HCT116 (cell line): ENCODE data around the gene FNIP2. TPM values are rescaled to one million over a fixed set of nuclear protein-coding genes. Genes with fewer than 3 reads are reported as not detected.

ENCODE experiments used
- ATAC-seq: fragments of 200-7000 bp; cut with Tn5 transposase; 2 replicates; pipeline ENCODE4 v1.9.1; 2020; ENCODE audit warnings: mild to moderate bottlenecking, moderate library complexity
- BruUV-seq: library from RNA; stranded (reverse); fragments of 400-500 nt; replicated peaks from 2 replicates; lab custom pipeline; 2021; lab: Mats Ljungman, UMichigan
- CTCF ChIA-PET: fragments of 300-600 bp; sonication (Branson Sonifier 250); formaldehyde crosslinking; loops from one replicate; lab custom pipeline; 2021; ENCODE audit warnings: antibody characterized with exemption; lab: Charles Lee
- POLR2A ChIA-PET: fragments of 300-600, 350-600 bp; sonication (Branson Sonifier 250); formaldehyde crosslinking; loops from one replicate; lab custom pipeline; 2021; ENCODE audit warnings: antibody characterized with exemption; lab: Charles Lee
- RAD21 ChIA-PET, 2 experiments: fragments of 300-600 bp; sonication (Branson Sonifier 250); formaldehyde crosslinking; loops; one replicate each; lab custom pipeline; 2023; ENCODE audit warnings: low total read pairs in 2 of 2; ENCODE audit not compliant: uncharacterized antibody in 2 of 2, unreplicated experiment in 2 of 2, low non-redundant PET in 1 of 2; lab: Charles Lee
- DNase-seq: peaks from one replicate; pipeline ENCODE4 v3.0.0-alpha.2; 2010; ENCODE audit warnings: low read depth, low spot score
- H2AFZ ChIP-seq: fragments of 200-600 bp; shearing (Covaris generic), sonication (generic); 2 replicates; pipeline ENCODE4 v1.6.1; 2017; ENCODE audit warnings: low read depth, mixed run types, mixed read lengths, antibody characterized with exemption, low read length; ENCODE audit not compliant: poor library complexity, severe bottlenecking
- H3K27ac ChIP-seq: 2 replicates; pipeline ENCODE4 v1.5.1; 2012; ENCODE audit warnings: low read depth, low read length
- H3K27me3 ChIP-seq: fragments of 200-600 bp; sonication (generic); 2 replicates; pipeline ENCODE4 v1.6.1; 2016; ENCODE audit warnings: mixed run types, low read length, mixed read lengths; ENCODE audit not compliant: insufficient read depth
- H3K36me3 ChIP-seq, 2 experiments: fragments of 200-500 bp in 1 of 2; fragments of 200-600 bp in 1 of 2; sonication (Bioruptor generic) in 1 of 2; sonication (generic) in 1 of 2; 2 replicates each; pipeline versions ENCODE4 v1.5.1 to v1.6.1; 2014 to 2016; ENCODE audit warnings: low read length in 2 of 2, inconsistent platforms in 1 of 2, mixed read lengths in 1 of 2, mixed run types in 1 of 2; ENCODE audit not compliant: insufficient read depth in 2 of 2, control insufficient read depth in 1 of 2
- H3K4me1 ChIP-seq, 2 experiments: fragments of 200-600 bp in 1 of 2; sonication (generic) in 1 of 2; 2 replicates each; pipeline versions ENCODE4 v1.5.1 to v1.6.1; 2012 to 2017; ENCODE audit warnings: low read length in 2 of 2, inconsistent platforms in 1 of 2, mild to moderate bottlenecking in 1 of 2, mixed read lengths in 1 of 2, mixed run types in 1 of 2, moderate library complexity in 1 of 2; ENCODE audit not compliant: insufficient read depth in 2 of 2, control insufficient read depth in 1 of 2
- H3K4me2 ChIP-seq: fragments of 200-600 bp; sonication (generic); 2 replicates; pipeline ENCODE4 v1.6.1; 2017; ENCODE audit warnings: mixed run types, low read length, mixed read lengths
- H3K4me3 ChIP-seq, 2 experiments: fragments of 200-600 bp in 1 of 2; sonication (generic) in 1 of 2; replicated peaks in 1 of 2; 2 replicates each; pipeline ENCODE4 v1.5.1; 2011 to 2016; ENCODE audit warnings: low read length in 2 of 2, control low read depth in 1 of 2, low read depth in 1 of 2, mild to moderate bottlenecking in 1 of 2, mixed read lengths in 1 of 2, mixed run types in 1 of 2
- H3K79me2 ChIP-seq: fragments of 200-600 bp; sonication (generic); 2 replicates; pipeline ENCODE4 v1.6.1; 2017; ENCODE audit warnings: mild to moderate bottlenecking, mixed run types, low read length, moderate library complexity, mixed read lengths; ENCODE audit not compliant: insufficient read depth
- H3K9ac ChIP-seq: fragments of 200-600 bp; sonication (generic); 2 replicates; pipeline ENCODE4 v1.6.1; 2016; ENCODE audit warnings: low read length, mixed read lengths
- H3K9me2 ChIP-seq: fragments of 200-600 bp; sonication (generic), shearing (Covaris generic); 2 replicates; pipeline ENCODE4 v1.6.1; 2017; ENCODE audit warnings: mixed run types, mild to moderate bottlenecking, moderate library complexity; ENCODE audit not compliant: insufficient read depth
- H3K9me3 ChIP-seq, 2 experiments: fragments of 200-500 bp in 1 of 2; fragments of 200-600 bp in 1 of 2; sonication (Bioruptor generic) in 1 of 2; sonication (generic) in 1 of 2; 2 replicates each; pipeline ENCODE4 v1.6.1; 2014 to 2017; ENCODE audit warnings: low read length in 2 of 2, mixed read lengths in 2 of 2, inconsistent platforms in 1 of 2, low read depth in 1 of 2, mild to moderate bottlenecking in 1 of 2, mixed run types in 1 of 2, moderate library complexity in 1 of 2; ENCODE audit not compliant: control insufficient read depth in 1 of 2, insufficient read depth in 1 of 2
- H4K20me1 ChIP-seq: fragments of 200-600 bp; sonication (generic), shearing (Covaris generic); 2 replicates; pipeline ENCODE4 v1.6.1; 2017; ENCODE audit warnings: mixed run types, mild to moderate bottlenecking, moderate library complexity; ENCODE audit not compliant: insufficient read depth
- ATF3 ChIP-seq: IDR thresholded peaks from 2 replicates; pipeline ENCODE4 v1.6.1; 2012
- CBX3 ChIP-seq: IDR thresholded peaks from 2 replicates; pipeline ENCODE4 v1.6.1; 2012; ENCODE audit warnings: low read depth
- EGR1 ChIP-seq: IDR thresholded peaks from 2 replicates; pipeline ENCODE4 v1.6.1; 2012; ENCODE audit warnings: low read depth
- ELF1 ChIP-seq: IDR thresholded peaks from 2 replicates; pipeline ENCODE4 v1.6.1; 2012; ENCODE audit warnings: low read depth, borderline replicate concordance
- EZH2 ChIP-seq: fragments of 200-600 bp; sonication (generic); IDR thresholded peaks from 2 replicates; pipeline ENCODE4 v1.6.1; 2017; ENCODE audit warnings: antibody characterized with exemption, mixed run types
- FOSL1 ChIP-seq: IDR thresholded peaks from 2 replicates; pipeline ENCODE4 v1.6.1; 2012; ENCODE audit warnings: low read depth
- JUND ChIP-seq: IDR thresholded peaks from 2 replicates; pipeline ENCODE4 v1.6.1; 2012
- POLR2A ChIP-seq: IDR thresholded peaks from 2 replicates; pipeline ENCODE4 v1.7.0; 2011; ENCODE audit warnings: borderline replicate concordance; ENCODE audit not compliant: insufficient read depth, insufficient read length; ENCODE audit errors: extremely low read depth
- POLR2AphosphoS5 ChIP-seq: IDR thresholded peaks from 2 replicates; pipeline ENCODE4 v1.6.1; 2011; ENCODE audit warnings: mild to moderate bottlenecking, low read depth, low read length, moderate library complexity
- RAD21 ChIP-seq: IDR thresholded peaks from 2 replicates; pipeline ENCODE4 v1.6.1; 2012; ENCODE audit warnings: low read depth, mild to moderate bottlenecking
- SIN3A ChIP-seq: IDR thresholded peaks from 2 replicates; pipeline ENCODE4 v1.6.1; 2012; ENCODE audit warnings: low read depth
- SRF ChIP-seq: IDR thresholded peaks from 2 replicates; pipeline ENCODE4 v1.6.1; 2012; ENCODE audit warnings: low read depth
- TCF7L2 ChIP-seq: IDR thresholded peaks from 2 replicates; pipeline ENCODE4 v1.7.0; 2011; ENCODE audit warnings: borderline replicate concordance, inconsistent platforms; ENCODE audit not compliant: insufficient read depth, insufficient read length; ENCODE audit errors: extremely low read depth
- YY1 ChIP-seq: IDR thresholded peaks from 2 replicates; pipeline ENCODE4 v1.6.1; 2011; ENCODE audit warnings: low read length, low read depth, moderate library complexity, mild to moderate bottlenecking; ENCODE audit not compliant: insufficient replicate concordance; ENCODE audit errors: extremely low read depth
- ZFX ChIP-seq: fragments of 450-650 bp; IDR thresholded peaks from 2 replicates; pipeline ENCODE4 v1.6.1; 2017
- intact Hi-C: fragments of 100-400 bp; cut with micrococcal nuclease; formaldehyde crosslinking; loops from 2 replicates; pipeline ENCODE4 v1.10.0; 2022
- total RNA-seq: library from RNA; stranded (reverse); gene quantifications from one replicate; pipeline ENCODE4 v1.2.1, GENCODE V29; 2021; ENCODE audit not compliant: unreplicated experiment
- TF ChIP-seq, protein P1 (sequence below): IDR thresholded peaks from 2 replicates; pipeline ENCODE4 v1.6.1; 2011; ENCODE audit warnings: mild to moderate bottlenecking, low read length, moderate library complexity; ENCODE audit not compliant: insufficient replicate concordance; ENCODE audit errors: extremely low read depth
- TF ChIP-seq, protein P2 (sequence below): IDR thresholded peaks from 2 replicates; pipeline ENCODE4 v1.6.1; 2012; ENCODE audit warnings: low read depth

FNIP2 gene
- total RNA-seq, 1 experiment from 2014 or later = 4.8 TPM

DNA sequence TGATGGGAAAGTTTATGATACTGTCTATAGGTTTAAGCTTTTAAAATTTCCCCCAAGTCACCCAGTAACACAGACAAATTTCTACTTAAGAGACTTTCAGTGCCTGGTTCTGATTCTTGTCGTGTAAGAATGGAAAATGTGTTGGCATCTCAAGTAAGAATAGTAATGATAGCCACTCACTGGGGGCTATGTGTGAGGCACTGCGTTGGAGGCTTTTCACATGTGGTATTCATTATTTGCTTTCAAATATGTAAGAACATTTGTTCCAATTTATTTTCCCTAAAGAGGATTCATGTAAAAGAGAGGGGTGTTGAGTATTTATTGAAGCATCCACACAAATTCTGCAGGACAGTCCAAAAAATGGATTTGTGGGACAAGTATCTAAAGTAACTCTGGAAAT lies 143.6 kb downstream of the FNIP2 start:
- no peak for DNase-seq
- Histone ChIP-seq H3K27ac (no peak overlapping the region), H3K27me3 (no peaks in the 10 kb centered on the region), H3K9me3 (no peaks in the 10 kb centered on the region), H3K36me3 (no peaks in the 10 kb centered on the region), H2AFZ (no peak overlapping the region), H3K4me1 (peaks cover 0 to 5% of the 10 kb centered on the region in 2 experiments; a peak in 1 of 4 replicates), H3K4me3 (no peak overlapping the region), H3K79me2 (no peaks in the 10 kb centered on the region), H3K4me2 (no peak overlapping the region), H4K20me1 (no peaks in the 10 kb centered on the region), H3K9ac (no peak overlapping the region), H3K9me2 (no peaks in the 10 kb centered on the region)
- POLR2A ChIA-PET = no interaction called here
- no TSS peak for BruUV-seq
- CTCF ChIA-PET = no interaction called here
- intact Hi-C loops = no loop called here
- no peak for ATAC-seq
- RAD21 ChIA-PET = no interaction called here
- TF ChIP-seq EGR1 = no peak

GRCh38 chr4:158912806-158913205 lies 144.0 kb downstream of the FNIP2 start:
- intact Hi-C loops = no loop called here
- no peak for DNase-seq
- H3K9me3 ChIP-seq = no peaks in the 10 kb centered on the region
- RAD21 ChIA-PET = no interaction called here
- ATAC-seq = no peak
- H3K36me3 ChIP-seq = no peaks in the 10 kb centered on the region
- H4K20me1 ChIP-seq = no peaks in the 10 kb centered on the region
- H3K27me3 ChIP-seq = no peaks in the 10 kb centered on the region
- H3K4me1 ChIP-seq = peaks cover 0 to 5% of the 10 kb centered on the region in 2 experiments; a peak in 1 of 4 replicates
- H3K79me2 ChIP-seq = no peaks in the 10 kb centered on the region
- H2AFZ ChIP-seq = no peak overlapping the region
- no peaks in the 10 kb centered on the region for H3K9me2 ChIP-seq
- no TSS peak for BruUV-seq
- H3K4me2 ChIP-seq = no peak overlapping the region
- H3K9ac ChIP-seq = no peak overlapping the region
- CTCF ChIA-PET = no interaction called here
- no peak overlapping the region for H3K27ac ChIP-seq
- POLR2A ChIA-PET = no interaction called here
- no peak overlapping the region for H3K4me3 ChIP-seq
- no peak for TF ChIP-seq RAD21
- TF ChIP-seq EGR1 = no peak
- TF ChIP-seq TCF7L2 = no peak
- no peak for TF ChIP-seq ZFX
- no peak for TF ChIP-seq EZH2
- TF ChIP-seq SIN3A = no peak
- no peak for TF ChIP-seq ELF1
- no peak for TF ChIP-seq POLR2A
- TF ChIP-seq ATF3 = no peak
- TF ChIP-seq POLR2AphosphoS5 = no peak
- TF ChIP-seq, protein P1, sequence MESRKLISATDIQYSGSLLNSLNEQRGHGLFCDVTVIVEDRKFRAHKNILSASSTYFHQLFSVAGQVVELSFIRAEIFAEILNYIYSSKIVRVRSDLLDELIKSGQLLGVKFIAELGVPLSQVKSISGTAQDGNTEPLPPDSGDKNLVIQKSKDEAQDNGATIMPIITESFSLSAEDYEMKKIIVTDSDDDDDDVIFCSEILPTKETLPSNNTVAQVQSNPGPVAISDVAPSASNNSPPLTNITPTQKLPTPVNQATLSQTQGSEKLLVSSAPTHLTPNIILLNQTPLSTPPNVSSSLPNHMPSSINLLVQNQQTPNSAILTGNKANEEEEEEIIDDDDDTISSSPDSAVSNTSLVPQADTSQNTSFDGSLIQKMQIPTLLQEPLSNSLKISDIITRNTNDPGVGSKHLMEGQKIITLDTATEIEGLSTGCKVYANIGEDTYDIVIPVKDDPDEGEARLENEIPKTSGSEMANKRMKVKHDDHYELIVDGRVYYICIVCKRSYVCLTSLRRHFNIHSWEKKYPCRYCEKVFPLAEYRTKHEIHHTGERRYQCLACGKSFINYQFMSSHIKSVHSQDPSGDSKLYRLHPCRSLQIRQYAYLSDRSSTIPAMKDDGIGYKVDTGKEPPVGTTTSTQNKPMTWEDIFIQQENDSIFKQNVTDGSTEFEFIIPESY = no peak
- TF ChIP-seq CBX3 = no peak
- TF ChIP-seq SRF = no peak
- TF ChIP-seq JUND = no peak
- TF ChIP-seq FOSL1 = no peak
- TF ChIP-seq YY1 = no peak
- TF ChIP-seq, protein P2, sequence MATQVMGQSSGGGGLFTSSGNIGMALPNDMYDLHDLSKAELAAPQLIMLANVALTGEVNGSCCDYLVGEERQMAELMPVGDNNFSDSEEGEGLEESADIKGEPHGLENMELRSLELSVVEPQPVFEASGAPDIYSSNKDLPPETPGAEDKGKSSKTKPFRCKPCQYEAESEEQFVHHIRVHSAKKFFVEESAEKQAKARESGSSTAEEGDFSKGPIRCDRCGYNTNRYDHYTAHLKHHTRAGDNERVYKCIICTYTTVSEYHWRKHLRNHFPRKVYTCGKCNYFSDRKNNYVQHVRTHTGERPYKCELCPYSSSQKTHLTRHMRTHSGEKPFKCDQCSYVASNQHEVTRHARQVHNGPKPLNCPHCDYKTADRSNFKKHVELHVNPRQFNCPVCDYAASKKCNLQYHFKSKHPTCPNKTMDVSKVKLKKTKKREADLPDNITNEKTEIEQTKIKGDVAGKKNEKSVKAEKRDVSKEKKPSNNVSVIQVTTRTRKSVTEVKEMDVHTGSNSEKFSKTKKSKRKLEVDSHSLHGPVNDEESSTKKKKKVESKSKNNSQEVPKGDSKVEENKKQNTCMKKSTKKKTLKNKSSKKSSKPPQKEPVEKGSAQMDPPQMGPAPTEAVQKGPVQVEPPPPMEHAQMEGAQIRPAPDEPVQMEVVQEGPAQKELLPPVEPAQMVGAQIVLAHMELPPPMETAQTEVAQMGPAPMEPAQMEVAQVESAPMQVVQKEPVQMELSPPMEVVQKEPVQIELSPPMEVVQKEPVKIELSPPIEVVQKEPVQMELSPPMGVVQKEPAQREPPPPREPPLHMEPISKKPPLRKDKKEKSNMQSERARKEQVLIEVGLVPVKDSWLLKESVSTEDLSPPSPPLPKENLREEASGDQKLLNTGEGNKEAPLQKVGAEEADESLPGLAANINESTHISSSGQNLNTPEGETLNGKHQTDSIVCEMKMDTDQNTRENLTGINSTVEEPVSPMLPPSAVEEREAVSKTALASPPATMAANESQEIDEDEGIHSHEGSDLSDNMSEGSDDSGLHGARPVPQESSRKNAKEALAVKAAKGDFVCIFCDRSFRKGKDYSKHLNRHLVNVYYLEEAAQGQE = no peak
